NCI-H226 (cell line): ENCODE results near the gene ITM2C.

ENCODE experiments used
- DNase-seq: peaks from one replicate; pipeline ENCODE4 v3.0.0-alpha.2; 2015

Gene ITM2C

GRCh38 chr2:230908595-230909191 lies 44.0 kb downstream of the ITM2C start:
- peak; percentile 87 for DNase-seq

DNA sequence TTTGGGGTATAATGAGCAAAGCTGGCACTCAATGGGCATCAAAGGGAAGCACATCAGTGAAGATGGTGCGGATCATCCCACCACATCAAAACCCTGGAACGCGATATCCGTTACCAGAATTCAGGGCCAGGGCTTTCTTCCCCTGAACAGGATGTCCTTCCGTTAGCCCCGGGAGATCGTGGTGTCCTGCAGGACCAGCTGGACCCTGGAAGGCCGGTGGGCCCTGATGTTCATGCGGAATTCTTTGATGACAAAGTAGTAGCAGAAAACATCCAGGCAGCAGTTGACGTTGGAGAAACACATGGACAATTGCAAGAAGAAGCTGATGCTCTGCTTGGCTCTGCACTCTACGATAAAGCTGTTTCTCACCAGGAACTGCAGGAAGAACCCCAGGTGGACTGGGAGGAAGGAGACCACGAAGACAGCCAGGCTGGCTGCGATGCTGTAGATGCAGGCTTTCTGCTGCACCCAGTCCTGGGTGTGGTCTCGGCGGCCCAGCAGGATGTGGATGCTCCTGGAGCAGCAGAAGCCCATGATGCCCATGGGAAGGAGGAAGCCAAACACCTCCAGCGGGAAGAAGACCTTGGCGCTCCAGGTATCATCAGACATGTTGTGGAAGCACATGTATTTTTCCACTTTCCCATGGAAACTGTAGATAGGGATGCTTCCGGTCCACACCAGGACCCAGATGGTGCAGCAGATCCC lies 45.3 kb downstream of the ITM2C start:
- no peak for DNase-seq

DNA sequence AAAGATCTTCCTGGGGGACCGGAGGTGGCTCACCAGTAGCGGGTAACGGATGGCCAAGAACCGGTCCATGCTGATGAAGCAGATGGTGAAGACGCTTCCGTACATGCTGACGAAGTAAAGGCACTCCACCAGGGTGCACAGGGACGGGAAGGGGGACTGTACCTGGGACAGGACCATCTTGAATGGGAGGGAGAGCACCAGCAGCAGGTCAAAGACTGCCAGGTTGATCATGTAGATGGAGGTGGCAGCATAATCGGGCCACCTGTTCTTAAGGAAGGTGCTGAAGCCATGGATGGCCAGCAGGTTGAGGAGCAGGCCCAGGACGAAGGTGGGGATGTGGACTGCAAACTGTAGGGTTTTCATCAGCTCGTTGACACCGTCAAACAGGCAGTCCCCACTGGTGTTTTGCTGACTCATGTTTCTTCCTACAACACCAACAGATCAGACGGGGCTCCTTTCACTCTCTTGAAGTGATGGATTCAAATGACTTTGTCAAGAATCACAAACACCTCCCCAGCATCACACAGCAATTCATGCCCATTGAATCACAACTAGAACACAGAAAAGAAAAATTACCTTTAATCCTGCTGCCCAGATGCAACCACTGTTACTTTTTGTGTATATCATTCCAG lies 45.9 kb downstream of the ITM2C start:
- no peak for DNase-seq

DNA sequence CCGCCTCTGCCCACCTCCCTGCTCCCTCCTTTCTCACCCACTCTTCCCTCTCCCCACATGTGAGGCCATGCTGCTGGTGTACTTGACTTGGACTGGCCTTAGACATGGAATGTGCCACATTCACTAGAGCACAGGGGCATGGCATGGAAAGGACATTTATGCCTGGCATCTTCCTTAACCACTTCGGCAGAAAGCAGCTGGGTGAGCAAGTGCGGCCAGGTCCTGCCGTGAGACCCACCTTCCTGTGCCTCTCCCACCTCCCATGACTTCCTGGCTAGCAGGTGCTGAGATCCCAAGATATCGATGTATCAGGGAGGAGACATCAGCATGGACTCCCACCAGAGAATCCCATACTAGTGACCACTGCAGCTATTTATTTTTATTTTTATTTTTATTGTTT lies 47.3 kb downstream of the ITM2C start:
- DNase-seq: no peak

DNA sequence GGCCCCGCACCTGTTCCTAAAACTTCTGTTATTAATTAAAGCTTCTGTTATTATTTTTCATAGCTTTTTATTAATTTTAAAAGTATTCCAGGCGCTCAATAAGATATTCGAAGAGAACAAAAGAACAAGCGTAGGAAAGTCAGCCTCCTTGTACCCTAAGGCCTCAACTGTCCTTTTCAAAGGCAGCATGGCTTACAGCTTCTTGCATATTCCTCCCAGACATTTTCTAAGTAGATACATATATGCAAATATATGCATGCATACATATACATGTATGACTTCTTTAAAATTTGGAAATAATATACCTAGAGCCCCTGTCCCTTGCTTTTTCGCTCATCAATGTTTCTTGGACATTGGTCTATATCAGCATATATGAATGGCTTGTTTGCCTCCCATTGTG lies 48.0 kb downstream of the ITM2C start:
- DNase-seq: no peak

GRCh38 chr2:230913406-230914143 lies 48.8 kb downstream of the ITM2C start:
- DNase-seq: no peak

DNA sequence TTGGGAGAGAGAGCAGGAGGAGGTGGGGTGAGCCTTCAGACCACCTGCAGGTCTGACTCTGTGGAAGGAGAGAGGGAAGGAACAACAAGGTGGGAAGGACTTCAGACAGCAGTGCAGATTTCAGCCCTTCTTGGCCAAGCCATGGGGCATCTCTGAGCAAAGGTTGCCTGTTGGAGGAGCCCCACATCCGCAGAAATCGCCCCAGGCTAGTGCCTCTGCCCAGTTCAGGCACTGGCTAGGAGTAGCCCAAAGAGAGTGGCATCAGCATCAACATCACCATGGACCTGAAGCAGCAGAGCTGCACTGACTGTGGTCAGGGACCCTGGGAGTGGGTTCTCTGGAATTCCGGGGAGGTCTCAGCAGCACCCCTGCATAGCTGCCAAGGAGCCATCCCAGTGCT lies 50.1 kb downstream of the ITM2C start:
- no peak for DNase-seq

- DNase-seq: no peak
Observed at GRCh38 chr2:230915319-230915718, 50.6 kb downstream of the ITM2C start.

DNA sequence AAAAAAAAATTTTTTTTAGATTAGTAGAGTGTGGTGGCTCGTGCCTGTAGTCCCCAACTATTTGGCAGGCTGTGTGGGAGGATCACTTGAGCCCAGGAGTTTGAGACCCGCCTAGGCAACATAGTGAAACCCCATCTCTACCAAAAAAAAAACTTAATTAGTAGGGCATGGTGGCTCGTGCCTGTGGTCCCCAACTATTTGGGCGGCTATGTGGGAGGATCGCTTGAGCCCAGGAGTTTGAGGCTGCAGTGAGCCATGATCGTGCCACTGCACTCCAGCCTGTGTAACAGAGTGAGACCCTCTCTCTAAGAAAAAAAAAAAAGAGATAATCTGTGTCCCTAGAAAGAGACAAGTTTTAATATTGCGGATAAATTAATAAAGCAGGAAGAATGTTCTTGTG lies 51.5 kb downstream of the ITM2C start:
- no peak for DNase-seq

DNA sequence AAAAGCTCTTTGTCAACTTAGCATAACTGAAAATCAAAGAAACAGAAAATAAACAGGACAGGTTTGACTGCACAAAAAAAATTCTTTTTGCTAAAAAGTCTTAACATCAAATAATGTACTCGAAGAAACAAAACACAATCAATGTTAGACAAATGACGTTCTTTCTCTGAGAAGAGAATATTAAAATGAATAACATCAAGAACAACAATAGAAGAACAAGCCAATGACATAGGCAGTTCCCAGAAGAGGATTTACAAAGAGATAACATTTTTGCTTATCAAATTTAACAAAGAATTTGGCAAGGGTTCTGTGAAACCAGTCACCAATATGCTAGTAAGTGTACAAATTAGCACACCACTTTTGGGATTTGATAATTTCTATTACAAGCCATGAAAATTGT lies 54.5 kb downstream of the ITM2C start:
- DNase-seq: no peak

GRCh38 chr2:230919681-230920080 lies 54.9 kb downstream of the ITM2C start:
- DNase-seq: no peak

DNA sequence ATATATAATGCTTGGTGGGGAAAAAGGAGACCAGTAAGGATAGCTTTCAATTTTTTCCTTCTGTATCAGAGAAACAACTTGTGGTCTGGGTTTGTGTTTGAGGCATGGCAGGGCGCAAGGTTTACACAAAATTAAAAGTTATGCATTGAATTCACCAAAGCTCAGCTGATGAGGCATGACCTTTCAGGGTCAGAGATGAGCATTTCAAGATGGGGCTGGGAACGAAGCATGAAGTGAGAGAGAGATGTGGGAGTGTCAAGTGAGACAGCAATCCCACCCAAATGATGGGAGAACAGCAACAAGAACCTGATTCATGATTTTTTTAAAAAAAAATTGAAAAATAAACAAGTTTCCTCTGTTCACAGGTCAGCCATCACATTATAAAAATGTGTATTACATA lies 55.4 kb downstream of the ITM2C start:
- DNase-seq: no peak

DNA sequence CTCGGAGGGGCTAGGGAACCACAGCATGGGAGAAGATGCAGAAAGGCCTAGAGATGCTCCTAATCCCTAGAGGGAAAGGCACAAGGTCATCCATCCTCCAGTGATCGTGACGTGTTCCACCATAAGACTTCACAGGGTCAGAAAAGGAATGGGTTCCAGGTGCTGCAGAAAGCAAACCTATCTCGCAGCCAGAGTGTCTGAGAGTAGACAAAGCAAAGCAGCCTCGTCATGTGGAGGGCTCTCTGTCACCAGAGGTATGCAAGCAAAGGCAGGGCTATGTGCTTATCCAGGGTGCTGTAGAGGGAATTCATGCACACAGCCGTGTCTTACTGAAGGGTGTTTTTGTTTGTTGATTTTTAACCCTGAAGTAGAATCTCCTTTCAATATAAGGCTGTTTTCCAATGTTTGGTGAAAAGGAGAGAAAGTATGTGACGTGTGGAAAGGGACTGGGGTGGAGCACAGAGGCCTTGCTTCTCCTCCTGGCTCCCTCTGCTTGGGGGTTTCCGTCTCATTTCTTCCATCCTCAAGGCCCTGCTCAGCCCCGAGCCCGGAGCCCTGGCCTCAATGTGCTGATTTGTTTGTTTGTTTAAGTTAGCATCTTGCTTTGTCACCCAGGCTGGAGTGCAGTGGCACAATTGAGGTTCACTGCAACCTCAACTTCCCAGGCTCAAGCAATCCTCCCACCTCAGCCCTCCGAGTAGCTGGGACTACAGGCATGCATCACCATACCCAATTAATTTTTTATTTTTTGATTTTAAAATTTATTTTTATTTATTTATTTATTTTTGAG lies 57.3 kb downstream of the ITM2C start:
- DNase-seq: no peak

DNA sequence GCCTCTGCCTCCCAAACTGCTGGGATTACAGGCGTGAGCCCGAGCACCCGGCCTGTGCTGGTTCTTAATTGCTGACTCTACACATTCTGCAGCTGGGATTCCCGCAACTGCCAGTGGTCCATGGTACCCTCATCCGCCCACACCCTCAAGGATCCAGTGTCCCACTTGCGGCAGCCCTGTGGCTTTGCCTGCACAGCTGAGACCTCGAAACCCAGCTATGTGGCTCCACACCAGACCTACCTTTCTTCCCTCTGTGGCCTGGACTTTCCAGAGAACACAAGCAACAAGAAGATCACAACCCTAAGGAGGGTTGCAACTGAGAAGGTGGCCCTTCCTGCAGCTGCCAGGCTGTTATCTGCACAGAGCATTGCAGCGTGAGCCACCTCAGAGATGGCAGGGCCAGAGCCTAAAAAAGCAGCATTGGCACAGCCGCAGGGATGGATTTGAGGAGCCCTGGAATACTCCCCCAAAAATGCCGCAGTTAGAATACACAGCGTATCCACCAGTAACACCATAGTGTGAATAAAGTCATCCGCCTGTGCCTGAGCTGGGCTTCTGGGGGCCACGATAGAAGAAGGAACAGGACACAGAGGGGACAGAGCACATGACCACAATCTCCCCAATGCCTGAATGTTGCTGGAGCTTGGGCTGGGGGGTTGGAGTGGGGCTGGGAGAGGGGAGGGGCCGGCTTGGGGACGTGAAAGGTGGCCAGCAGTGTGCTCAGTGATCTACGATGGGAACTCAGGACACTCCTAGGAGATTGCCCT lies 58.4 kb downstream of the ITM2C start:
- no peak for DNase-seq

GRCh38 chr2:230924092-230924469 lies 59.3 kb downstream of the ITM2C start:
- no peak for DNase-seq

DNA sequence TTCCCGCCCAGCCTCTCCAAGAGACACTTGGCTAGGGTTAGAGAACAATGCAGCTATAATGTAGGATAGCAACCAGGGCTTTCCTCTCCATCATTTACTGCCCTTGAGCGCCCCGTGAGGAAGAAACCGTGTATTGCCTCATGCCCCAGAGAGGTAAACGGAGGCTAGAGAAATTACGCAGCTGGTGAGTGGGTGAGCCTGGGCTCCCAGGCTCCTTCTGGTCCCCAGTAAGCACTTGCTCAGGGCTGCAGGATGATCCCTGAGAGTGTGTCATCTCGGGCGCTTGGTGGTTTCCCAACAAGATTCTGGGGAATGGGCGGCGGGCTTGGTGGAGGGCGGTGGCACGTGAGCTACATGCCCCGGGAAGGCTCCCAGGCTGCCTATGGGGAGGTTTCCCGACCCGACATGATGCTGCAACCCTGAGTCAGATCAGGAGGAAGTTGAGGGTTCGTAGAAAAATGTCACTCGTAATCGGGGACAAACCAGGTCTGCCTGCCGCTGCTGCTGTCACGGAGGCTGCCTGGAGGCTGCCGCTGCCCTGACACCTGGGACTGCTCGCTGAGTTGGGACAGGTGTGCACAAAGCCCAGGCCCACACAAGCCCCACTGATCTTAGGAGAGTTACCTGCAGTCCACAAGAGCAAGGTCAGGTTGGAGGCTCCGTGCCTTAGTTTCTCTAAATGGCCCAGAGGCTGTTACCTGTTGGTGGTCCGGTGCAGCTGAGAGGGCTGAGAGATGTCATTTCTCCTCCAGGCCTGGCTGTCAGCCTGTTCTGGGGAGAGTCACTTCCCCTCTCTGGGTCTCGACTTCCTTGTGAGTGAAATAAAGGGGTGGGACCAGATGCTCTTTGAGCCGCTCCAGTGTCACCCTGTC lies 60.0 kb downstream of the ITM2C start, which contains the start of gene GPR55:
Gene GPR55 (minus strand): TSS at position 773 of the 872 bp plus-strand sequence. CDS start 14,280 bp downstream, outside the sequence.
- DNase-seq: no peak

DNA sequence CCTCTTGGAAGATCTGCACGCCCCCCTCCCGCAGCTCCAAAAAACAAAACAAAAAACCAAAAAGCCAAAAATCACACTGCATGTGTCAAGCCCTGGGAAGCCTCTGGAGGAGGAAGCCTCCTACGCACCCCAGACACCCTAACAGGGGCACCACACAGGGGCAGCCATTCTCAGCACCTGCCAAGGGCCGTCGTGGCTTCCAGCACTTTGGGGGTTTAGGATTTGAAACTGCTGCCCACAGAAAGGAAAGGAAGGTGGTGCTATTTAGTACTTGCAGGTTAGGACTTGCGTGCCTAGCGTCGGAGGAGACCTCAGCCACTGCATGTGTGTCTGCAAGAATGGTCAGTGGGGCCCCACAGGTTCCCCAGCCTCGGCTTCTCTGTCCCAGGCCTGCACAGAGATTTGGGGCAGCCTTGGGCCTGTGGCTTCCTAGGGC lies 60.7 kb downstream of the ITM2C start:
- no peak for DNase-seq

- no peak for DNase-seq
Observed at GRCh38 chr2:230925879-230926765, 61.4 kb downstream of the ITM2C start.

GRCh38 chr2:230927711-230928341 lies 63.1 kb downstream of the ITM2C start:
- no peak for DNase-seq
